HCT116 (cell line): ENCODE measurements around the gene TNP1. TPM values are rescaled to one million over a fixed set of nuclear protein-coding genes. Genes with fewer than 3 reads are reported as not detected.

Source experiments
- ATAC-seq: fragments of 200-7000 bp; cut with Tn5 transposase; 2 replicates; pipeline ENCODE4 v1.9.1; 2020; ENCODE audit warnings: mild to moderate bottlenecking, moderate library complexity
- BruUV-seq: library from RNA; stranded (reverse); fragments of 400-500 nt; replicated peaks from 2 replicates; lab custom pipeline; 2021; lab: Mats Ljungman, UMichigan
- CTCF ChIA-PET: fragments of 300-600 bp; sonication (Branson Sonifier 250); formaldehyde crosslinking; loops from one replicate; lab custom pipeline; 2021; ENCODE audit warnings: antibody characterized with exemption; lab: Charles Lee
- POLR2A ChIA-PET: fragments of 300-600, 350-600 bp; sonication (Branson Sonifier 250); formaldehyde crosslinking; loops from one replicate; lab custom pipeline; 2021; ENCODE audit warnings: antibody characterized with exemption; lab: Charles Lee
- RAD21 ChIA-PET, 2 experiments: fragments of 300-600 bp; sonication (Branson Sonifier 250); formaldehyde crosslinking; loops; one replicate each; lab custom pipeline; 2023; ENCODE audit warnings: low total read pairs in 2 of 2; ENCODE audit not compliant: uncharacterized antibody in 2 of 2, unreplicated experiment in 2 of 2, low non-redundant PET in 1 of 2; lab: Charles Lee
- DNase-seq: peaks from one replicate; pipeline ENCODE4 v3.0.0-alpha.2; 2010; ENCODE audit warnings: low read depth, low spot score
- H2AFZ ChIP-seq: fragments of 200-600 bp; shearing (Covaris generic), sonication (generic); 2 replicates; pipeline ENCODE4 v1.6.1; 2017; ENCODE audit warnings: low read depth, mixed run types, mixed read lengths, antibody characterized with exemption, low read length; ENCODE audit not compliant: poor library complexity, severe bottlenecking
- H3K27ac ChIP-seq: 2 replicates; pipeline ENCODE4 v1.5.1; 2012; ENCODE audit warnings: low read depth, low read length
- H3K27me3 ChIP-seq: fragments of 200-600 bp; sonication (generic); 2 replicates; pipeline ENCODE4 v1.6.1; 2016; ENCODE audit warnings: mixed run types, low read length, mixed read lengths; ENCODE audit not compliant: insufficient read depth
- H3K36me3 ChIP-seq, 2 experiments: fragments of 200-500 bp in 1 of 2; fragments of 200-600 bp in 1 of 2; sonication (Bioruptor generic) in 1 of 2; sonication (generic) in 1 of 2; 2 replicates each; pipeline versions ENCODE4 v1.5.1 to v1.6.1; 2014 to 2016; ENCODE audit warnings: low read length in 2 of 2, inconsistent platforms in 1 of 2, mixed read lengths in 1 of 2, mixed run types in 1 of 2; ENCODE audit not compliant: insufficient read depth in 2 of 2, control insufficient read depth in 1 of 2
- H3K4me1 ChIP-seq, 2 experiments: fragments of 200-600 bp in 1 of 2; sonication (generic) in 1 of 2; 2 replicates each; pipeline versions ENCODE4 v1.5.1 to v1.6.1; 2012 to 2017; ENCODE audit warnings: low read length in 2 of 2, inconsistent platforms in 1 of 2, mild to moderate bottlenecking in 1 of 2, mixed read lengths in 1 of 2, mixed run types in 1 of 2, moderate library complexity in 1 of 2; ENCODE audit not compliant: insufficient read depth in 2 of 2, control insufficient read depth in 1 of 2
- H3K4me2 ChIP-seq: fragments of 200-600 bp; sonication (generic); 2 replicates; pipeline ENCODE4 v1.6.1; 2017; ENCODE audit warnings: mixed run types, low read length, mixed read lengths
- H3K4me3 ChIP-seq, 2 experiments: fragments of 200-600 bp in 1 of 2; sonication (generic) in 1 of 2; replicated peaks in 1 of 2; 2 replicates each; pipeline ENCODE4 v1.5.1; 2011 to 2016; ENCODE audit warnings: low read length in 2 of 2, control low read depth in 1 of 2, low read depth in 1 of 2, mild to moderate bottlenecking in 1 of 2, mixed read lengths in 1 of 2, mixed run types in 1 of 2
- H3K79me2 ChIP-seq: fragments of 200-600 bp; sonication (generic); 2 replicates; pipeline ENCODE4 v1.6.1; 2017; ENCODE audit warnings: mild to moderate bottlenecking, mixed run types, low read length, moderate library complexity, mixed read lengths; ENCODE audit not compliant: insufficient read depth
- H3K9ac ChIP-seq: fragments of 200-600 bp; sonication (generic); 2 replicates; pipeline ENCODE4 v1.6.1; 2016; ENCODE audit warnings: low read length, mixed read lengths
- H3K9me2 ChIP-seq: fragments of 200-600 bp; sonication (generic), shearing (Covaris generic); 2 replicates; pipeline ENCODE4 v1.6.1; 2017; ENCODE audit warnings: mixed run types, mild to moderate bottlenecking, moderate library complexity; ENCODE audit not compliant: insufficient read depth
- H3K9me3 ChIP-seq, 2 experiments: fragments of 200-500 bp in 1 of 2; fragments of 200-600 bp in 1 of 2; sonication (Bioruptor generic) in 1 of 2; sonication (generic) in 1 of 2; 2 replicates each; pipeline ENCODE4 v1.6.1; 2014 to 2017; ENCODE audit warnings: low read length in 2 of 2, mixed read lengths in 2 of 2, inconsistent platforms in 1 of 2, low read depth in 1 of 2, mild to moderate bottlenecking in 1 of 2, mixed run types in 1 of 2, moderate library complexity in 1 of 2; ENCODE audit not compliant: control insufficient read depth in 1 of 2, insufficient read depth in 1 of 2
- H4K20me1 ChIP-seq: fragments of 200-600 bp; sonication (generic), shearing (Covaris generic); 2 replicates; pipeline ENCODE4 v1.6.1; 2017; ENCODE audit warnings: mixed run types, mild to moderate bottlenecking, moderate library complexity; ENCODE audit not compliant: insufficient read depth
- CBX3 ChIP-seq: IDR thresholded peaks from 2 replicates; pipeline ENCODE4 v1.6.1; 2012; ENCODE audit warnings: low read depth
- EGR1 ChIP-seq: IDR thresholded peaks from 2 replicates; pipeline ENCODE4 v1.6.1; 2012; ENCODE audit warnings: low read depth
- ELF1 ChIP-seq: IDR thresholded peaks from 2 replicates; pipeline ENCODE4 v1.6.1; 2012; ENCODE audit warnings: low read depth, borderline replicate concordance
- EZH2 ChIP-seq: fragments of 200-600 bp; sonication (generic); IDR thresholded peaks from 2 replicates; pipeline ENCODE4 v1.6.1; 2017; ENCODE audit warnings: antibody characterized with exemption, mixed run types
- EZH2phosphoT487 ChIP-seq: fragments of 200-600 bp; IDR thresholded peaks from 2 replicates; pipeline ENCODE4 v1.6.1; 2018; ENCODE audit warnings: antibody characterized with exemption, borderline replicate concordance
- JUND ChIP-seq: IDR thresholded peaks from 2 replicates; pipeline ENCODE4 v1.6.1; 2012
- POLR2A ChIP-seq: IDR thresholded peaks from 2 replicates; pipeline ENCODE4 v1.7.0; 2011; ENCODE audit warnings: borderline replicate concordance; ENCODE audit not compliant: insufficient read depth, insufficient read length; ENCODE audit errors: extremely low read depth
- POLR2AphosphoS5 ChIP-seq: IDR thresholded peaks from 2 replicates; pipeline ENCODE4 v1.6.1; 2011; ENCODE audit warnings: mild to moderate bottlenecking, low read depth, low read length, moderate library complexity
- SRF ChIP-seq: IDR thresholded peaks from 2 replicates; pipeline ENCODE4 v1.6.1; 2012; ENCODE audit warnings: low read depth
- TCF7L2 ChIP-seq: IDR thresholded peaks from 2 replicates; pipeline ENCODE4 v1.7.0; 2011; ENCODE audit warnings: borderline replicate concordance, inconsistent platforms; ENCODE audit not compliant: insufficient read depth, insufficient read length; ENCODE audit errors: extremely low read depth
- YY1 ChIP-seq: IDR thresholded peaks from 2 replicates; pipeline ENCODE4 v1.6.1; 2011; ENCODE audit warnings: low read length, low read depth, moderate library complexity, mild to moderate bottlenecking; ENCODE audit not compliant: insufficient replicate concordance; ENCODE audit errors: extremely low read depth
- ZFX ChIP-seq: fragments of 450-650 bp; IDR thresholded peaks from 2 replicates; pipeline ENCODE4 v1.6.1; 2017
- intact Hi-C: fragments of 100-400 bp; cut with micrococcal nuclease; formaldehyde crosslinking; loops from 2 replicates; pipeline ENCODE4 v1.10.0; 2022
- total RNA-seq: library from RNA; stranded (reverse); gene quantifications from one replicate; pipeline ENCODE4 v1.2.1, GENCODE V29; 2021; ENCODE audit not compliant: unreplicated experiment
- TF ChIP-seq, protein P1 (sequence below): IDR thresholded peaks from 2 replicates; pipeline ENCODE4 v1.6.1; 2012
- TF ChIP-seq, protein P2 (sequence below), 3 experiments: fragments of 200-600 bp in 1 of 3; sonication (generic) in 1 of 3; IDR thresholded peaks in 2 of 3; conservative IDR thresholded peaks in 1 of 3; 2 replicates each; pipeline ENCODE4 v1.5.1; 2012 to 2017; ENCODE audit warnings: low read depth in 2 of 3, low read length in 2 of 3, antibody characterized with exemption in 1 of 3, borderline replicate concordance in 1 of 3, control low read depth in 1 of 3, mild to moderate bottlenecking in 1 of 3, mixed read lengths in 1 of 3, mixed run types in 1 of 3, moderate library complexity in 1 of 3; ENCODE audit not compliant: insufficient read depth in 1 of 3
- TF ChIP-seq, protein P3 (sequence below): IDR thresholded peaks from 2 replicates; pipeline ENCODE4 v1.6.1; 2011; ENCODE audit warnings: mild to moderate bottlenecking, low read length, moderate library complexity; ENCODE audit not compliant: insufficient replicate concordance; ENCODE audit errors: extremely low read depth
- TF ChIP-seq, protein P4 (sequence below): IDR thresholded peaks from 2 replicates; pipeline ENCODE4 v1.6.1; 2012

Gene TNP1
- total RNA-seq, 1 experiment from 2014 or later: not detected

DNA sequence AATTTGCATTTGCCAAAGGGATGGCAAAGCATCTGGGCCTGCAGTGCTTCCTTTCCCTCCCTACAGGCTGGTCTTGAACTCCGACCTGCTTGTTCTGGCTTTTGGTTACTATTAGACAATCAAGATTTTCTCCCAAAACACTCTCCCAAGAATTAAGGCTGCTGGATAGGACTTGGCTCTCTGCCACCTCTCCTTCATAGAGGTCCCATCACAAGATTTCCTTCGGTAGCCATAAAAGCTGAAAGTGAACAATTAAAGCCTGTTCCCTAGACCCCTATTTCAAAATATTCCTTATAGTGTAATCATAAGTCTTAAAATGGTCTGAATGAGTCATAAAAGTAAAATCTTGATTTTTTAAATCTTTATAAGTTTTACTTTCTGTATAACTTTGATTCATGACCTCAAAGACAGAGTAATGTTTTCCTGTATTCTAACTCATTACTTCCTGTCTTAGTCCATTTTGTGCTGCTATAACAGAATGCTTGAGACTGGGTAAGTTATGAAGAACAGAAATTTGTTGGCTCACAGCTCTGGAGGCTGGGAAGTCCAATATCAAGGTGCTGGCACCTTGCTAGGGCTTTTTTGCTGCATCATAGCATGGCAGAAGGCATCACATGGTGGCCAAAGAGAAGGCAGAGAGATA, 37.8 kb upstream of the TNP1 start:
- no peak for TF ChIP-seq CBX3
- no peak for TF ChIP-seq EZH2
- no peak for TF ChIP-seq SRF
- no peak for TF ChIP-seq EZH2phosphoT487
- TF ChIP-seq, protein P1, sequence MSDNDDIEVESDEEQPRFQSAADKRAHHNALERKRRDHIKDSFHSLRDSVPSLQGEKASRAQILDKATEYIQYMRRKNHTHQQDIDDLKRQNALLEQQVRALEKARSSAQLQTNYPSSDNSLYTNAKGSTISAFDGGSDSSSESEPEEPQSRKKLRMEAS: no peak
- TF ChIP-seq YY1: no peak
- TF ChIP-seq POLR2A: no peak
- TF ChIP-seq POLR2AphosphoS5: no peak
- no peak for TF ChIP-seq TCF7L2
- TF ChIP-seq, protein P2, sequence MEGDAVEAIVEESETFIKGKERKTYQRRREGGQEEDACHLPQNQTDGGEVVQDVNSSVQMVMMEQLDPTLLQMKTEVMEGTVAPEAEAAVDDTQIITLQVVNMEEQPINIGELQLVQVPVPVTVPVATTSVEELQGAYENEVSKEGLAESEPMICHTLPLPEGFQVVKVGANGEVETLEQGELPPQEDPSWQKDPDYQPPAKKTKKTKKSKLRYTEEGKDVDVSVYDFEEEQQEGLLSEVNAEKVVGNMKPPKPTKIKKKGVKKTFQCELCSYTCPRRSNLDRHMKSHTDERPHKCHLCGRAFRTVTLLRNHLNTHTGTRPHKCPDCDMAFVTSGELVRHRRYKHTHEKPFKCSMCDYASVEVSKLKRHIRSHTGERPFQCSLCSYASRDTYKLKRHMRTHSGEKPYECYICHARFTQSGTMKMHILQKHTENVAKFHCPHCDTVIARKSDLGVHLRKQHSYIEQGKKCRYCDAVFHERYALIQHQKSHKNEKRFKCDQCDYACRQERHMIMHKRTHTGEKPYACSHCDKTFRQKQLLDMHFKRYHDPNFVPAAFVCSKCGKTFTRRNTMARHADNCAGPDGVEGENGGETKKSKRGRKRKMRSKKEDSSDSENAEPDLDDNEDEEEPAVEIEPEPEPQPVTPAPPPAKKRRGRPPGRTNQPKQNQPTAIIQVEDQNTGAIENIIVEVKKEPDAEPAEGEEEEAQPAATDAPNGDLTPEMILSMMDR (IDR thresholded peaks at IDR 0.05 in 2 of 3, conservative IDR thresholded peaks at IDR 0.05 in 1 of 3; ENCODE audit: borderline replicate concordance in 1 of 3, insufficient read depth in 1 of 3, low read depth in 2 of 3, low read length in 2 of 3): no peak
- no peak for TF ChIP-seq EGR1
- TF ChIP-seq, protein P3, sequence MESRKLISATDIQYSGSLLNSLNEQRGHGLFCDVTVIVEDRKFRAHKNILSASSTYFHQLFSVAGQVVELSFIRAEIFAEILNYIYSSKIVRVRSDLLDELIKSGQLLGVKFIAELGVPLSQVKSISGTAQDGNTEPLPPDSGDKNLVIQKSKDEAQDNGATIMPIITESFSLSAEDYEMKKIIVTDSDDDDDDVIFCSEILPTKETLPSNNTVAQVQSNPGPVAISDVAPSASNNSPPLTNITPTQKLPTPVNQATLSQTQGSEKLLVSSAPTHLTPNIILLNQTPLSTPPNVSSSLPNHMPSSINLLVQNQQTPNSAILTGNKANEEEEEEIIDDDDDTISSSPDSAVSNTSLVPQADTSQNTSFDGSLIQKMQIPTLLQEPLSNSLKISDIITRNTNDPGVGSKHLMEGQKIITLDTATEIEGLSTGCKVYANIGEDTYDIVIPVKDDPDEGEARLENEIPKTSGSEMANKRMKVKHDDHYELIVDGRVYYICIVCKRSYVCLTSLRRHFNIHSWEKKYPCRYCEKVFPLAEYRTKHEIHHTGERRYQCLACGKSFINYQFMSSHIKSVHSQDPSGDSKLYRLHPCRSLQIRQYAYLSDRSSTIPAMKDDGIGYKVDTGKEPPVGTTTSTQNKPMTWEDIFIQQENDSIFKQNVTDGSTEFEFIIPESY: no peak
- no peak for TF ChIP-seq JUND
- TF ChIP-seq ELF1: no peak
- TF ChIP-seq, protein P4, sequence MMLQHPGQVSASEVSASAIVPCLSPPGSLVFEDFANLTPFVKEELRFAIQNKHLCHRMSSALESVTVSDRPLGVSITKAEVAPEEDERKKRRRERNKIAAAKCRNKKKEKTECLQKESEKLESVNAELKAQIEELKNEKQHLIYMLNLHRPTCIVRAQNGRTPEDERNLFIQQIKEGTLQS: no peak
- TF ChIP-seq ZFX: no peak
- DNase-seq: no peak
- Histone ChIP-seq H3K9me3 (no peaks in the 10 kb centered on the region), H4K20me1 (no peaks in the 10 kb centered on the region), H2AFZ (no peak overlapping the region), H3K27me3 (peaks cover 24% of the 10 kb centered on the region; the same call in 1 of the 2 replicates), H3K79me2 (no peaks in the 10 kb centered on the region), H3K4me2 (no peak overlapping the region), H3K9ac (no peak overlapping the region), H3K4me1 (no peaks in the 10 kb centered on the region), H3K36me3 (no peaks in the 10 kb centered on the region), H3K9me2 (no peaks in the 10 kb centered on the region), H3K27ac (no peak overlapping the region), H3K4me3 (no peak overlapping the region)
- ChIA-PET POLR2A (no interaction called here), RAD21 (no interaction called here), CTCF (no interaction called here)
- intact Hi-C loops: no loop called here
- BruUV-seq: no TSS peak
- ATAC-seq: no peak
